HepG2 (cell line): ENCODE measurements around the gene SGTB. TPM values are rescaled to one million over a fixed set of nuclear protein-coding genes. Genes with fewer than 3 reads are reported as not detected.
A peak's percentile ranks its signal among the peaks of the same experiment; 100 is the strongest.

Source experiments
- ATAC-seq: fragments of 200-7000 bp; cut with Tn5 transposase; 3 replicates; pipeline ENCODE4 v1.9.1; 2020; ENCODE audit warnings: mild to moderate bottlenecking, moderate library complexity
- BruUV-seq: library from RNA; stranded (reverse); fragments of 400-500 nt; replicated peaks from 2 replicates; lab custom pipeline; 2021; lab: Mats Ljungman, UMichigan
- CTCF ChIA-PET: fragments of 300-600 bp; formaldehyde crosslinking; extraction: SDS; loops from one replicate; lab custom pipeline; 2021; ENCODE audit warnings: low total read pairs, inconsistent platforms, low intra/inter-chr PET ratio; lab: Yijun Ruan, JAX
- POLR2A ChIA-PET: fragments of 350-600 bp; sonication (Branson Sonifier 250); formaldehyde crosslinking; loops from one replicate; lab custom pipeline; 2020; ENCODE audit warnings: antibody characterized with exemption, inconsistent platforms; lab: Yijun Ruan, JAX
- DNase-seq: peaks from one replicate; pipeline ENCODE4 v3.0.0-alpha.2; 2015; ENCODE audit warnings: low spot score
- FAIRE-seq: peaks from 3 replicates; lab custom pipeline; 2011; peaks lifted over from hg19 to GRCh38; lab: Jason Lieb, UNC
- H2AFZ ChIP-seq: one replicate; pipeline ENCODE4 v1.6.1; 2011; ENCODE audit warnings: low read length, inconsistent platforms
- H3K27ac ChIP-seq: fragments of 300-600 bp; 3 replicates; pipeline ENCODE4 v1.8.0; 2011; ENCODE audit warnings: mixed run types, mild to moderate bottlenecking, mixed read lengths, low read length, inconsistent platforms; ENCODE audit not compliant: insufficient read depth; ENCODE audit errors: extremely low read length
- H3K27me3 ChIP-seq, 2 experiments: fragments of 200-600 bp in 1 of 2; 2 replicates in 1 of 2; 3 replicates in 1 of 2; pipeline versions ENCODE4 v1.6.0 to v1.8.0; 2011; ENCODE audit warnings: low read length in 2 of 2, mild to moderate bottlenecking in 2 of 2, moderate library complexity in 2 of 2, inconsistent platforms in 1 of 2; ENCODE audit not compliant: insufficient read depth in 2 of 2, control insufficient read depth in 1 of 2
- H3K36me3 ChIP-seq, 2 experiments: fragments of 200-600 bp in 1 of 2; replicated peaks in 1 of 2; 2 replicates in 1 of 2; 3 replicates in 1 of 2; pipeline versions ENCODE4 v1.5.1 to v1.8.0; 2011; ENCODE audit warnings: low read length in 2 of 2, inconsistent platforms in 1 of 2; ENCODE audit not compliant: insufficient read depth in 2 of 2, control insufficient read depth in 1 of 2
- H3K4me1 ChIP-seq: 2 replicates; pipeline ENCODE4 v1.5.1; 2012; ENCODE audit warnings: low read length, inconsistent platforms; ENCODE audit not compliant: insufficient read depth
- H3K4me2 ChIP-seq: 2 replicates; pipeline ENCODE4 v1.6.0; 2011; ENCODE audit warnings: low read depth, low read length, inconsistent platforms
- H3K4me3 ChIP-seq, 3 experiments: fragments of 200-600 bp in 1 of 3; sonication (generic), shearing (Covaris generic) in 1 of 3; replicated peaks in 1 of 3; 2 replicates each; pipeline ENCODE4 v1.5.1; 2011 to 2016; ENCODE audit warnings: low read length in 3 of 3, inconsistent platforms in 2 of 3, low read depth in 2 of 3, mild to moderate bottlenecking in 2 of 3, control low read depth in 1 of 3, mixed read lengths in 1 of 3; ENCODE audit not compliant: insufficient read depth in 1 of 3
- H3K79me2 ChIP-seq: one replicate; pipeline ENCODE4 v1.6.1; 2011; ENCODE audit warnings: low read length, inconsistent platforms; ENCODE audit not compliant: insufficient read depth
- H3K9ac ChIP-seq: 2 replicates; pipeline ENCODE4 v1.6.0; 2011; ENCODE audit warnings: mild to moderate bottlenecking, low read depth, low read length, inconsistent platforms; ENCODE audit not compliant: insufficient read depth
- H3K9me3 ChIP-seq: 2 replicates; pipeline ENCODE4 v1.5.1; 2012; ENCODE audit warnings: mild to moderate bottlenecking, low read length
- H4K20me1 ChIP-seq: 2 replicates; pipeline ENCODE4 v1.6.0; 2011; ENCODE audit warnings: inconsistent platforms, mild to moderate bottlenecking, low read length, moderate library complexity; ENCODE audit not compliant: insufficient read depth
- KLF11 ChIP-seq: IDR thresholded peaks from 2 replicates; pipeline ENCODE4 v1.6.1; 2016; ENCODE audit warnings: missing compliant biosample characterization
- MAFF ChIP-seq: IDR thresholded peaks from 2 replicates; pipeline ENCODE4 v1.6.1; 2011; ENCODE audit warnings: low read depth, low read length, improper control_type of control experiment
- MAFK ChIP-seq, 2 experiments: IDR thresholded peaks in 1 of 2; conservative IDR thresholded peaks in 1 of 2; 2 replicates each; pipeline ENCODE4 v1.6.1; 2011; ENCODE audit warnings: improper control_type of control experiment in 2 of 2, low read length in 2 of 2
- NCOA2 ChIP-seq: sonication (generic); formaldehyde crosslinking; IDR thresholded peaks from 2 replicates; pipeline ENCODE4 v1.8.0; 2022; ENCODE audit warnings: inconsistent platforms
- NCOA5 ChIP-seq: sonication (generic); formaldehyde crosslinking; IDR thresholded peaks from 2 replicates; pipeline ENCODE4 v1.4.0; 2020; ENCODE audit warnings: missing genetic modification reagents
- NRL ChIP-seq: sonication (generic); formaldehyde crosslinking; IDR thresholded peaks from 2 replicates; pipeline ENCODE4 v1.5.0; 2020; ENCODE audit warnings: missing genetic modification reagents, mild to moderate bottlenecking, moderate library complexity, borderline replicate concordance
- SMC3 ChIP-seq: IDR thresholded peaks from 2 replicates; pipeline ENCODE4 v1.6.1; 2011; ENCODE audit warnings: low read length, improper control_type of control experiment
- TCF7L2 ChIP-seq: IDR thresholded peaks from 2 replicates; pipeline ENCODE4 v1.6.1; 2011; ENCODE audit warnings: mild to moderate bottlenecking, low read depth, low read length, moderate library complexity
- WGBS: methylation state at CpG from one replicate; pipeline ENCODE4 v1.1.6; 2017; ENCODE audit warnings: low lambda C conversion rate; 5-methylcytosine and 5-hydroxymethylcytosine counted together
- in situ Hi-C: cut with HindIII; loops from 2 replicates; pipeline ENCODE4 v1.10.0; 2017; ENCODE audit warnings: low pct_unique_long_range_greater_than_20kb; ENCODE audit not compliant: extremely low pct_ligation_motif_present
- intact Hi-C: fragments of 100-400 bp; cut with micrococcal nuclease; formaldehyde crosslinking; loops from one replicate; pipeline ENCODE4 v1.10.0; 2022; ENCODE audit not compliant: unreplicated experiment
- polyA plus RNA-seq, 8 experiments: library from polyadenylated mRNA; depleted of rRNA in 3 of 8; stranded (reverse) in 7 of 8; unstranded in 1 of 8; fragments of >200 nt; fragmentation: Illumina TruSeq in 4 of 8; extraction: Trizol in 4 of 8; gene quantifications; 2 replicates each; pipeline versions ENCODE4 v1.2.1 to v1.2.3, GENCODE V29; 2011 to 2016; ENCODE audit warnings: low read depth in 4 of 8, missing spikeins in 1 of 8, mixed read lengths in 1 of 8; ENCODE audit not compliant: insufficient read depth in 1 of 8
- total RNA-seq, 5 experiments: library from RNA; depleted of rRNA; stranded (reverse); fragments of >200 nt; fragmentation: Illumina TruSeq; extraction: Trizol; gene quantifications; 2 replicates each; pipeline ENCODE4 v1.2.3, GENCODE V29; 2016; ENCODE audit warnings: low read depth in 1 of 5

The SGTB gene
- total and polyA plus RNA-seq, 2 of the 13 experiments (the other 11 are each of a cell fraction or from before 2014, with no cell fraction given): 5.2 to 11.2 TPM

DNA sequence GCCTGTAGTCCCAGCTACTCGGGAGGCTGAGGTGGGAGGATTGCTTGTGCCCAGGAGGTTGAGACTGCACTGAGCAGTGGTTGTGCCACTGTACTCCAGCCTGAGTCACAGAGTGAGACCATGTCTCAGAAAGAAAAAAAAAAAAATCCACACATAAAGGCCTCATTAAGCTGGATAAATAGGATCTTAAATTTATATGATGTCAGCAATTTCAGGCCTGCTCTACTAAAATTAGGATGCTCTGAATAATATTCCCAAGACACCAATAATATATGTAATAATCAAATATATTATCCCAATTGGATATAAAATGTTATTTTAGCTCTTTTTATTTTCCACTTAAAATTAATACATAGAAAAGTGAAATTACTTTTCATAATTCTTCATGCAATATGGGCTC lies 43.7 kb upstream of the SGTB start:
- Histone ChIP-seq H3K4me2 (no peak overlapping the region), H3K9ac (no peak overlapping the region), H3K27me3 (no peaks in the 10 kb centered on the region; a peak in 1 of 5 replicates), H3K79me2 (no peaks in the 10 kb centered on the region), H4K20me1 (no peaks in the 10 kb centered on the region), H3K4me1 (no peaks in the 10 kb centered on the region), H3K4me3 (no peak overlapping the region), H3K27ac (no peak overlapping the region), H2AFZ (no peak overlapping the region), H3K36me3 (peaks cover 3 to 14% of the 10 kb centered on the region in 2 experiments; a peak in 4 of 5 replicates), H3K9me3 (no peaks in the 10 kb centered on the region)
- intact Hi-C loops: no loop called here
- no peak for DNase-seq
- TF ChIP-seq MAFF: peak; percentile 85
- TF ChIP-seq NCOA5 (CRISPR knock-in tag): no peak
- no peak for TF ChIP-seq TCF7L2
- TF ChIP-seq MAFK (conservative IDR thresholded peaks at IDR 0.05 in 1 of 2, IDR thresholded peaks at IDR 0.05 in 1 of 2; ENCODE audit: low read length in 2 of 2): peak; percentile 79 to 91
- POLR2A ChIA-PET: no interaction called here
- no peak for ATAC-seq
- BruUV-seq: no TSS peak
- in situ Hi-C loops: no loop called here
- CTCF ChIA-PET: no interaction called here
- no peak for FAIRE-seq
- 100% methylated on average over 1 of the region's 1 CpG for WGBS

DNA sequence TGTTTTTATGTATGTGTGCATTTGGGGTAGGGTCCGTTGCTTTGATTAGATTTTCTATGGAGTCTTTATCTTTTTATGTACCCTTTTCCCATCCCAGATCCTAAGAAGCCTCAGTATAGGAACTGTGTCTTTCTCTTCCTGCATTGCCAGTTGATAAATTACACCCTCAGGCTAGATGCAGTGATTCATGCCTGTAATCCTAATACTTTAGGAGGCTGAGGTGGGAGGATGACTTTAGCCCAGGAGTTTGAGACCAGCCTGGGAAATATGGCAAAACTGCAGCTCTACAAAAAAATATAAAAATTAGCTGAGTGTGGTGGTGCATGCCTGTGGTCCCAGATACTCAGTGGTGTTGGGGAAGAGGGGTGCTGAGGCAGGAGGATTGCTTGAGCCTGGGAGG lies 40.3 kb upstream of the SGTB start:
- intact Hi-C loops (no loop called here), in situ Hi-C loops (no loop called here)
- DNase-seq: no peak
- Histone ChIP-seq H3K9ac (no peak overlapping the region), H3K27ac (no peak overlapping the region), H3K4me2 (no peak overlapping the region), H3K27me3 (no peaks in the 10 kb centered on the region), H3K4me3 (no peak overlapping the region), H4K20me1 (no peaks in the 10 kb centered on the region), H3K36me3 (peaks cover 6 to 26% of the 10 kb centered on the region in 2 experiments), H2AFZ (no peak overlapping the region), H3K4me1 (no peaks in the 10 kb centered on the region), H3K9me3 (no peaks in the 10 kb centered on the region), H3K79me2 (no peaks in the 10 kb centered on the region)
- ChIA-PET CTCF (no interaction called here), POLR2A (no interaction called here)
- TF ChIP-seq NRL (CRISPR knock-in tag) (no peak), KLF11 (no peak), SMC3 (no peak), NCOA2 (no peak)
- no TSS peak for BruUV-seq
- 100% methylated on average over 1 of the region's 1 CpG for WGBS
- no peak for ATAC-seq
- no peak for FAIRE-seq
